KMS-11 (cell line): Measurements from ENCODE around the gene MTX2.
"Not testable (repeated sequence)": the region's sequence is repeated elsewhere in the genome, so short reads cannot be mapped to it uniquely, and the experiment has no call there.

Experiments
- H2AFZ ChIP-seq: fragments of 200-600 bp; sonication (generic); 2 replicates; pipeline ENCODE4 v1.6.1; 2016; ENCODE audit warnings: antibody characterized with exemption, mixed run types, low read depth
- H3K27ac ChIP-seq: fragments of 200-600 bp; sonication (generic); 2 replicates; pipeline ENCODE4 v1.6.1; 2016; ENCODE audit warnings: mild to moderate bottlenecking, mixed run types
- H3K27me3 ChIP-seq: fragments of 200-600 bp; sonication (generic); 2 replicates; pipeline ENCODE4 v1.6.1; 2017; ENCODE audit warnings: mild to moderate bottlenecking, low read depth, mixed run types, moderate library complexity; ENCODE audit not compliant: insufficient read depth
- H3K36me3 ChIP-seq: fragments of 200-600 bp; sonication (generic); 2 replicates; pipeline ENCODE4 v1.6.1; 2017; ENCODE audit warnings: mild to moderate bottlenecking, mixed run types; ENCODE audit not compliant: insufficient read depth
- H3K4me1 ChIP-seq: fragments of 200-600 bp; sonication (generic); 2 replicates; pipeline ENCODE4 v1.6.1; 2016; ENCODE audit warnings: mild to moderate bottlenecking, low read depth, mixed run types; ENCODE audit not compliant: poor library complexity, severe bottlenecking
- H3K4me2 ChIP-seq: fragments of 200-600 bp; sonication (generic); 2 replicates; pipeline ENCODE4 v1.7.0; 2016; ENCODE audit warnings: mild to moderate bottlenecking, mixed run types
- H3K4me3 ChIP-seq: fragments of 200-600 bp; sonication (generic); IDR thresholded peaks from 2 replicates; pipeline ENCODE4 v1.6.1; 2017; ENCODE audit warnings: low read depth, low read length, mixed read lengths; ENCODE audit not compliant: insufficient read depth
- H3K79me2 ChIP-seq: fragments of 200-600 bp; sonication (generic); 2 replicates; pipeline ENCODE4 v1.6.1; 2016; ENCODE audit warnings: low read depth, mixed run types; ENCODE audit not compliant: insufficient read depth
- H3K9ac ChIP-seq: fragments of 200-600 bp; sonication (generic); 2 replicates; pipeline ENCODE4 v1.6.1; 2016; ENCODE audit warnings: mild to moderate bottlenecking, mixed run types
- H4K20me1 ChIP-seq: fragments of 200-600 bp; sonication (generic); 2 replicates; pipeline ENCODE4 v1.6.1; 2016; ENCODE audit warnings: mild to moderate bottlenecking, mixed run types; ENCODE audit not compliant: insufficient read depth
- CTCF ChIP-seq: fragments of 200-600 bp; sonication (generic); conservative IDR thresholded peaks from 2 replicates; pipeline ENCODE4 v1.6.1; 2017; ENCODE audit warnings: low read depth, mild to moderate bottlenecking, antibody characterized with exemption, low read length, moderate library complexity, mixed read lengths

Gene MTX2

GRCh38 chr2:176370467-176371171, 101.4 kb downstream of the MTX2 start:
- H3K9ac ChIP-seq = no peak overlapping the region
- no peak for TF ChIP-seq CTCF
- no peaks in the 10 kb centered on the region for H3K36me3 ChIP-seq
- no peak overlapping the region for H3K4me3 ChIP-seq
- no peak overlapping the region for H2AFZ ChIP-seq
- H3K4me2 ChIP-seq = no peak overlapping the region
- H3K27ac ChIP-seq = no peak overlapping the region
- H3K4me1 ChIP-seq = no peaks in the 10 kb centered on the region
- H3K79me2 ChIP-seq = no peaks in the 10 kb centered on the region
- H4K20me1 ChIP-seq = no peaks in the 10 kb centered on the region
- H3K27me3 ChIP-seq = no peaks in the 10 kb centered on the region

- H3K27me3 ChIP-seq, H3K27ac ChIP-seq, H4K20me1 ChIP-seq, H3K4me3 ChIP-seq, H3K9ac ChIP-seq, H3K4me2 ChIP-seq, H3K79me2 ChIP-seq, H3K4me1 ChIP-seq, H3K36me3 ChIP-seq, H2AFZ ChIP-seq: not testable (repeated sequence)
Observed at GRCh38 chr2:176373155-176373554, 103.9 kb downstream of the MTX2 start.

- H3K79me2 ChIP-seq = no peaks in the 10 kb centered on the region
- TF ChIP-seq CTCF = no peak
- no peak overlapping the region for H3K27ac ChIP-seq
- H3K36me3 ChIP-seq = no peaks in the 10 kb centered on the region
- H3K27me3 ChIP-seq = no peaks in the 10 kb centered on the region
- no peak overlapping the region for H2AFZ ChIP-seq
- no peak overlapping the region for H3K4me2 ChIP-seq
- no peak overlapping the region for H3K4me3 ChIP-seq
- no peaks in the 10 kb centered on the region for H4K20me1 ChIP-seq
- H3K4me1 ChIP-seq = no peaks in the 10 kb centered on the region
- H3K9ac ChIP-seq = no peak overlapping the region
Observed at GRCh38 chr2:176378323-176378722, 109.1 kb downstream of the MTX2 start.

GRCh38 chr2:176380341-176380740, 111.1 kb downstream of the MTX2 start:
- Histone ChIP-seq H3K9ac (no peak overlapping the region), H3K36me3 (no peaks in the 10 kb centered on the region), H3K4me2 (no peak overlapping the region), H4K20me1 (no peaks in the 10 kb centered on the region), H3K27me3 (no peaks in the 10 kb centered on the region), H3K4me3 (no peak overlapping the region), H2AFZ (no peak overlapping the region), H3K79me2 (no peaks in the 10 kb centered on the region), H3K27ac (no peak overlapping the region), H3K4me1 (no peaks in the 10 kb centered on the region)
- no peak for TF ChIP-seq CTCF

GRCh38 chr2:176383100-176383499, 113.9 kb downstream of the MTX2 start:
- H3K36me3 ChIP-seq = no peaks in the 10 kb centered on the region
- TF ChIP-seq CTCF = no peak
- H3K4me3 ChIP-seq = no peak overlapping the region
- no peak overlapping the region for H3K9ac ChIP-seq
- no peaks in the 10 kb centered on the region for H3K27me3 ChIP-seq
- no peaks in the 10 kb centered on the region for H4K20me1 ChIP-seq
- H3K27ac ChIP-seq = no peak overlapping the region
- no peaks in the 10 kb centered on the region for H3K79me2 ChIP-seq
- H3K4me2 ChIP-seq = no peak overlapping the region
- no peaks in the 10 kb centered on the region for H3K4me1 ChIP-seq
- no peak overlapping the region for H2AFZ ChIP-seq
